Endothelial cell of umbilical vein (primary cell): ENCODE results near the gene ANXA9.

ENCODE experiments used
- CTCF ChIP-seq, 2 donors: IDR thresholded peaks; 1 replicate in 1 of 2; 2 replicates in 1 of 2; pipeline ENCODE4 v1.5.1; 2011; ENCODE audit warnings: low read length in 2 of 2, mild to moderate bottlenecking in 2 of 2, moderate library complexity in 2 of 2, control low read depth in 1 of 2, inconsistent platforms in 1 of 2, low read depth in 1 of 2; ENCODE audit not compliant: insufficient read depth in 1 of 2; ENCODE audit errors: extremely low read depth in 1 of 2
- EZH2 ChIP-seq: IDR thresholded peaks from 2 replicates; pipeline ENCODE4 v1.6.1; 2012; ENCODE audit warnings: borderline replicate concordance, low read depth, mild to moderate bottlenecking, moderate library complexity, low read length, inconsistent platforms; ENCODE audit not compliant: severe bottlenecking
- POLR2A ChIP-seq: IDR thresholded peaks from 2 replicates; pipeline ENCODE4 v1.6.1; 2012; ENCODE audit warnings: low read depth, mild to moderate bottlenecking, control low read depth, low read length
- POLR2AphosphoS5 ChIP-seq: IDR thresholded peaks from 2 replicates; pipeline ENCODE4 v1.6.1; 2012; ENCODE audit warnings: low read depth, mild to moderate bottlenecking, control low read depth, low read length, moderate library complexity; ENCODE audit not compliant: insufficient read depth

GRCh38 chr1:150966011-150966410 lies 16.1 kb upstream of the ANXA9 start:
- TF ChIP-seq CTCF (IDR thresholded peaks at IDR 0.05; ENCODE audit: extremely low read depth in 1 of 2, insufficient read depth in 1 of 2, low read depth in 1 of 2, low read length in 2 of 2), result no peak
- TF ChIP-seq POLR2AphosphoS5, result no peak
- no peak for TF ChIP-seq POLR2A
- TF ChIP-seq EZH2, result no peak
